Measurements from ENCODE around the gene NEK6. TPM values are rescaled to one million over a fixed set of nuclear protein-coding genes. Genes with fewer than 3 reads are reported as not detected.

NEK6 gene
- total RNA-seq, 1 donor from 2014 or later, result 8.7 TPM

DNA sequence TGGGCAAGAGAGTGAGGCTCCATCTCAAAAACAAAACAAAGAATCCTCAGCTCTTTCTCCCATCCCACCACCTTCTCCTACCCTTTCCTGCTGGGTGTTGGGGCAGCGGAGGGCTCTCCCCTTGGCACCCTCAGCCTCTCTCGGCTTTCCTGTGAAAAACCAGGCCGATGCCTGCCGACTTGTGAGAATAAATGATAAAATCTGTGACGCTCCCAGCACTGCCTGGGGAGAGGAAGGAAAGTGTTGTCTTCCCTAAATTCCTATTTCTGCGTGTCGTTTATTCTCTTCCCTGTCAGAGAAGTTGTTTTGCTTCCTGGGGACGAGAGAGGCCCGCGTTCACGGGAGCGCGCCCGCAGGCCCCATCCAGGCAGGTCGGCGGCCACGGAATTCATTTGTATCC lies 19.7 kb downstream of the NEK6 start:
- H3K4me1 ChIP-seq, result peaks cover 43% of the 10 kb centered on the region
- H3K36me3 ChIP-seq, result no peaks in the 10 kb centered on the region
- TF ChIP-seq, protein P1, sequence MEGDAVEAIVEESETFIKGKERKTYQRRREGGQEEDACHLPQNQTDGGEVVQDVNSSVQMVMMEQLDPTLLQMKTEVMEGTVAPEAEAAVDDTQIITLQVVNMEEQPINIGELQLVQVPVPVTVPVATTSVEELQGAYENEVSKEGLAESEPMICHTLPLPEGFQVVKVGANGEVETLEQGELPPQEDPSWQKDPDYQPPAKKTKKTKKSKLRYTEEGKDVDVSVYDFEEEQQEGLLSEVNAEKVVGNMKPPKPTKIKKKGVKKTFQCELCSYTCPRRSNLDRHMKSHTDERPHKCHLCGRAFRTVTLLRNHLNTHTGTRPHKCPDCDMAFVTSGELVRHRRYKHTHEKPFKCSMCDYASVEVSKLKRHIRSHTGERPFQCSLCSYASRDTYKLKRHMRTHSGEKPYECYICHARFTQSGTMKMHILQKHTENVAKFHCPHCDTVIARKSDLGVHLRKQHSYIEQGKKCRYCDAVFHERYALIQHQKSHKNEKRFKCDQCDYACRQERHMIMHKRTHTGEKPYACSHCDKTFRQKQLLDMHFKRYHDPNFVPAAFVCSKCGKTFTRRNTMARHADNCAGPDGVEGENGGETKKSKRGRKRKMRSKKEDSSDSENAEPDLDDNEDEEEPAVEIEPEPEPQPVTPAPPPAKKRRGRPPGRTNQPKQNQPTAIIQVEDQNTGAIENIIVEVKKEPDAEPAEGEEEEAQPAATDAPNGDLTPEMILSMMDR (IDR thresholded peaks at IDR 0.05; ENCODE audit: borderline replicate concordance), result no peak
- no peak overlapping the region for H3K4me3 ChIP-seq
- H3K27me3 ChIP-seq (ENCODE audit: low read depth), result no peaks in the 10 kb centered on the region
- DNase-seq, result no peak
- H3K27ac ChIP-seq (replicated peaks), result no peak overlapping the region
- H3K9me3 ChIP-seq (replicated peaks), result no peaks in the 10 kb centered on the region
- intact Hi-C loops (cut with micrococcal nuclease), result no loop called here

DNA sequence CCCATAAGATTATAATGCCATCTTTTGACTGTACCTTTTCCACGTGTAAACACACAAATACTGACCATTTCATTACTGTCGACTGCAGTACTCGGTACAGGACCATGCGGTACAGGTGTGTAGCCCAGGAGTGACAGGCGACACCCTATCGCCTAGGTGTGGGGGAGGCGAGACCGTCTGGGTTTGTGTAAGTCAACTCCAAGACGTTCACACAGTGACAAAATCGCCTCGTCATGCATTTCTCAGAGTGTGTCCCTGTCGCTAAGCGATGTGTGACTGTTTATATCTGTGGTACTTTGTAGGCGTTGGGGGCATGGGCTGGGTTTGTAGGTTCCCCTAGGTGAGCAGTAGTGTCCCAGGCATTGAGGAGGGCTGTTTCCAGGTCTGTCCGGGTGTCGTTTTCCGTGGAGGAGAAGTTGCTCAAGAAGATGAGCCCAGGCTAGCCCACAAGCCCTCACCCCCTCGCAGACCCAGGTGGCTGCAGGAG lies 20.3 kb downstream of the NEK6 start:
- H3K27ac ChIP-seq (replicated peaks), result no peak overlapping the region
- H3K4me3 ChIP-seq, result no peak overlapping the region
- H3K36me3 ChIP-seq, result no peaks in the 10 kb centered on the region
- H3K4me1 ChIP-seq, result peaks cover 50% of the 10 kb centered on the region
- intact Hi-C loops (cut with micrococcal nuclease), result no loop called here
- DNase-seq, result no peak
- TF ChIP-seq, protein P1 (IDR thresholded peaks at IDR 0.05; ENCODE audit: borderline replicate concordance), result no peak
- H3K27me3 ChIP-seq (ENCODE audit: low read depth), result no peaks in the 10 kb centered on the region
- H3K9me3 ChIP-seq (replicated peaks), result no peaks in the 10 kb centered on the region

DNA sequence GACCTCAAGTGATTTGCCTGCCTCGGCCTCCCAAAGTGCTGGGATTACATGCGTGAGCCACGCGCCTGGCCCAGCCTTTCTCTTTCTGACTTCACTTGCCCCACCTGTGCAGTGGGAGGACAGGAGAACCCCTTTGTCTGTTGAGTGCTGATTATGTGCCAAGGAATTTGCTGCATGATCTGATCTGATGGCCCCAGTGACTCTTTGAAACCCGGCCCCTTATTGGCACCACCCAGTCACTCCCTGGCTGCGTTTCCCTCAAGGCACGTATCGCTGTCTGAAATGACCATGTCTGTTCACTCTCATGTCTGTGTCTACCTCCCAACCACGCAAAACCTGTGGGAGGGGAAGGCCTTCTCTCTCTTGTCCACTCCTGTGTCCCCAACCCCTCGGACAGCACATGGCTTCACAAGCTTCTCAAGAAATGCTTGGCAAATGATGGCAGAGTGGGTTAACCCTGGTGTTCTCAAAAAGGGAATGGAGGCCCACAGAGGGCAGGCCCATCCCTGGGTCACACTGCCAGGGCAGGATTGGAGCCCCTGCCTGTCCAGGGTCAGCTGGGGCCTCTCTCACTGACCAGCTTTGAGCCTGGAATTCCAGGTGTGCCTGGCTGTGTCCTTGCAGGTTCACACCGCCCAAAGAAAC lies 21.9 kb downstream of the NEK6 start:
- no peaks in the 10 kb centered on the region for H3K9me3 ChIP-seq (replicated peaks)
- TF ChIP-seq, protein P1 (IDR thresholded peaks at IDR 0.05; ENCODE audit: borderline replicate concordance), result no peak
- H3K27ac ChIP-seq (replicated peaks), result peak overlapping the region; percentile 76
- H3K4me3 ChIP-seq, result no peak overlapping the region
- no peaks in the 10 kb centered on the region for H3K36me3 ChIP-seq
- peaks cover 65% of the 10 kb centered on the region for H3K4me1 ChIP-seq
- intact Hi-C loops (cut with micrococcal nuclease), result no loop called here
- DNase-seq, result no peak
- no peaks in the 10 kb centered on the region for H3K27me3 ChIP-seq (ENCODE audit: low read depth)

DNA sequence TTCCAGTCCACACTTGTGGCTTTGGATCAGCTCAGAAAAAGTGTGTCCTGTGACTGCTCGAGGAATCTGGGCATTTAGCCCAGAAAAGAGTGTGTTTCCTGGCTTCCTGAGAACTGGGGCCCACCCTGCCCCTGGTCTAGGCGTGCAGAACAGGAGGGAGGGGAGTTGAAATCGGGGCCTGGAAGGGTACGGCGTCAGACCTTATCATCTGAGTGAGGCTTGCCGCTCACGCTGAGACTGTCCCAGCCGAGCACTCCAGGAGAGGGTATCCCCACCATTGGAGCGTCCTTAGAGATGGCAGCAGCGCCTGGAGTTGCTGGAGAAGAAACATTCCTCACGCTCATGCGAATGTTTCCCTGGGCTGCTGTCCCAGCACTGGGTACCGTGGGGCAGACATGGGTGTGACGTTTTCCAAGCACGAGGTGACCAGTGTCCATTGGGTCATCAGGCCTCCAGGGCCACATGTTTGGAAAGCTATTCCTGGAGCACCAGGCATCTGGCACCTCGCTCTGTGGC lies 22.5 kb downstream of the NEK6 start:
- Histone ChIP-seq H3K4me3 (no peak overlapping the region), H3K27me3 (ENCODE audit: low read depth) (no peaks in the 10 kb centered on the region), H3K36me3 (no peaks in the 10 kb centered on the region), H3K9me3 (replicated peaks) (no peaks in the 10 kb centered on the region), H3K4me1 (peaks cover 69% of the 10 kb centered on the region), H3K27ac (replicated peaks) (peak overlapping the region; percentile 76)
- DNase-seq, result no peak
- intact Hi-C loops (cut with micrococcal nuclease), result no loop called here
- TF ChIP-seq, protein P1 (IDR thresholded peaks at IDR 0.05; ENCODE audit: borderline replicate concordance), result no peak

DNA sequence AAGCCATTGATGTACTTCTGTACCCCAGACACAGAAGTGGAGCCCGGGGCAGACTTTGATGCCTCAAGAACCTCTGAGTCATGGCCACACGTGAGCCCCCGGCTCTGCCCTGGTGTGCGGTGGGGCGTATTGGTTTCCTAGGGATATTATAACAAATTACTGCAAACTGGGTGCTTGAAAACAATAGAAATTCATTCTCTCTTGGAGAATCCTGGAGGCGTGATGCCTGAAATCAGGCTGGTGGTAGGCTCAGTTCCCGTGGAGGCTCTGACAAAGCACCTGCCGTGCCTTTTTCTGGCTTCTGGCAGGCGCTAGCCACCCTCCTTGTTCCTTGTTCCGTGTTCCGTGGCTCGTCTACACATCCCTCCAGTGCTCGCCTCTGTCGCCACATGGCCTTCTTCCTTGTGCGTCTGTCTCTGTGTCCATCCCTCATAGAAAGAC lies 24.2 kb downstream of the NEK6 start:
- intact Hi-C loops (cut with micrococcal nuclease), result no loop called here
- Histone ChIP-seq H3K36me3 (no peaks in the 10 kb centered on the region), H3K27ac (replicated peaks) (peak overlapping the region; percentile 76), H3K9me3 (replicated peaks) (no peaks in the 10 kb centered on the region), H3K4me1 (peaks cover 86% of the 10 kb centered on the region), H3K27me3 (ENCODE audit: low read depth) (no peaks in the 10 kb centered on the region), H3K4me3 (peak overlapping the region; percentile 24)
- TF ChIP-seq, protein P1 (IDR thresholded peaks at IDR 0.05; ENCODE audit: borderline replicate concordance), result no peak
- no peak for DNase-seq
